Endothelial cell of umbilical vein (primary cell): ENCODE results near the gene TRPM7. TPM values are rescaled to one million over a fixed set of nuclear protein-coding genes. Genes with fewer than 3 reads are reported as not detected.

Experiments
- BruUV-seq: library from RNA; stranded (reverse); fragments of 400-500 nt; replicated peaks from 2 replicates; lab custom pipeline; 2021; lab: Mats Ljungman, UMichigan
- CTCF ChIA-PET: fragments of 300-600, 350-600 bp; sonication (Branson Sonifier 250); formaldehyde crosslinking; loops from one replicate; lab custom pipeline; 2021; ENCODE audit warnings: antibody characterized with exemption, inconsistent platforms; lab: Charles Lee
- POLR2A ChIA-PET: fragments of 300-600, 350-600 bp; sonication (Branson Sonifier 250); formaldehyde crosslinking; loops from one replicate; lab custom pipeline; 2021; ENCODE audit warnings: antibody characterized with exemption, inconsistent platforms; lab: Charles Lee
- DNase-seq: peaks from one replicate; pipeline ENCODE4 v3.0.0-alpha.2; 2011; ENCODE audit warnings: low read depth, low spot score
- FAIRE-seq: peaks from 2 replicates; lab custom pipeline; 2011; peaks lifted over from hg19 to GRCh38; lab: Jason Lieb, UNC
- H2AFZ ChIP-seq: 2 replicates; pipeline ENCODE4 v1.6.0; 2012; ENCODE audit warnings: low read depth, low read length, control low read depth, inconsistent platforms
- H3K27ac ChIP-seq: 2 replicates; pipeline ENCODE4 v1.5.1; 2011; ENCODE audit warnings: low read depth, mild to moderate bottlenecking, control low read depth, low read length, moderate library complexity; ENCODE audit not compliant: insufficient read depth
- H3K27me3 ChIP-seq, 2 experiments: 2 replicates each; pipeline versions ENCODE4 v1.6.0 to v1.6.1; 2011; ENCODE audit warnings: low read length in 2 of 2, mixed read lengths in 1 of 2; ENCODE audit not compliant: control insufficient read depth in 2 of 2, insufficient read depth in 2 of 2
- H3K36me3 ChIP-seq, 2 experiments: 2 replicates in 1 of 2; 3 replicates in 1 of 2; pipeline ENCODE4 v1.5.1; 2011; ENCODE audit warnings: low read length in 2 of 2, mild to moderate bottlenecking in 1 of 2, moderate library complexity in 1 of 2; ENCODE audit not compliant: control insufficient read depth in 2 of 2, insufficient read depth in 2 of 2; ENCODE audit errors: extremely low read depth in 1 of 2
- H3K4me1 ChIP-seq: 3 replicates; pipeline ENCODE4 v1.5.1; 2011; ENCODE audit warnings: mild to moderate bottlenecking, low read length; ENCODE audit not compliant: control insufficient read depth, insufficient read depth; ENCODE audit errors: extremely low read depth
- H3K4me2 ChIP-seq: 2 replicates; pipeline ENCODE4 v1.6.1; 2011; ENCODE audit warnings: low read length, control low read depth, mixed read lengths; ENCODE audit not compliant: insufficient read depth
- H3K4me3 ChIP-seq, 3 experiments: fragments of 200-600 bp in 1 of 3; sonication (generic), shearing (Covaris generic) in 1 of 3; replicated peaks in 1 of 3; 2 replicates each; pipeline ENCODE4 v1.5.1; 2011 to 2016; ENCODE audit warnings: control low read depth in 3 of 3, low read length in 3 of 3, mild to moderate bottlenecking in 2 of 3, inconsistent platforms in 1 of 3, low read depth in 1 of 3, moderate library complexity in 1 of 3; ENCODE audit not compliant: insufficient read depth in 1 of 3
- H3K79me2 ChIP-seq: 2 replicates; pipeline ENCODE4 v1.6.0; 2012; ENCODE audit warnings: low read length, inconsistent platforms; ENCODE audit not compliant: control insufficient read depth, insufficient read depth
- H3K9ac ChIP-seq: replicated peaks from 2 replicates; pipeline ENCODE3; 2011; ENCODE audit warnings: low read length, control low read depth; ENCODE audit not compliant: insufficient read depth; ENCODE audit errors: extremely low read depth
- H3K9me1 ChIP-seq: replicated peaks from 3 replicates; pipeline ENCODE4 v1.6.0; 2011; ENCODE audit warnings: mild to moderate bottlenecking, low read length; ENCODE audit not compliant: control insufficient read depth, insufficient read depth; ENCODE audit errors: extremely low read depth
- H3K9me3 ChIP-seq: replicated peaks from 2 replicates; pipeline ENCODE4 v1.5.1; 2012; ENCODE audit warnings: low read length, inconsistent platforms; ENCODE audit not compliant: control insufficient read depth, insufficient read depth
- H4K20me1 ChIP-seq: replicated peaks from 2 replicates; pipeline ENCODE3; 2011; ENCODE audit warnings: mild to moderate bottlenecking, low read length; ENCODE audit not compliant: control insufficient read depth, insufficient read depth; ENCODE audit errors: extremely low read depth
- EZH2 ChIP-seq: IDR thresholded peaks from 2 replicates; pipeline ENCODE4 v1.6.1; 2012; ENCODE audit warnings: borderline replicate concordance, low read depth, mild to moderate bottlenecking, moderate library complexity, low read length, inconsistent platforms; ENCODE audit not compliant: severe bottlenecking
- FOS ChIP-seq: IDR thresholded peaks from 2 replicates; pipeline ENCODE4 v1.6.1; 2011; ENCODE audit warnings: mild to moderate bottlenecking, low read length, moderate library complexity, borderline replicate concordance; ENCODE audit not compliant: insufficient read depth
- GATA2 ChIP-seq: IDR thresholded peaks from 2 replicates; pipeline ENCODE4 v1.7.0; 2011; ENCODE audit warnings: low read depth, mild to moderate bottlenecking, moderate library complexity, mixed read lengths, low read length; ENCODE audit not compliant: insufficient read length, insufficient read depth
- JUN ChIP-seq: IDR thresholded peaks from 2 replicates; pipeline ENCODE4 v1.6.1; 2011; ENCODE audit warnings: borderline replicate concordance, low read depth; ENCODE audit not compliant: insufficient read length, insufficient read depth
- MYC ChIP-seq: IDR thresholded peaks from one replicate; pipeline ENCODE4 v1.6.1; 2011; ENCODE audit warnings: mild to moderate bottlenecking, low read depth, low read length
- POLR2A ChIP-seq: IDR thresholded peaks from 2 replicates; pipeline ENCODE4 v1.6.1; 2012; ENCODE audit warnings: low read depth, mild to moderate bottlenecking, control low read depth, low read length
- POLR2AphosphoS5 ChIP-seq: IDR thresholded peaks from 2 replicates; pipeline ENCODE4 v1.6.1; 2012; ENCODE audit warnings: low read depth, mild to moderate bottlenecking, control low read depth, low read length, moderate library complexity; ENCODE audit not compliant: insufficient read depth
- dilution Hi-C: fragments of 300-500 bp; cut with MboI; formaldehyde crosslinking; loops from one replicate; pipeline ENCODE4 v1.15.0; 2019; ENCODE audit warnings: low sequenced_read_pairs; ENCODE audit not compliant: extremely low pct_ligation_motif_present
- intact Hi-C: fragments of 100-400 bp; cut with micrococcal nuclease; formaldehyde crosslinking; loops from one replicate; pipeline ENCODE4 v1.10.0; 2022
- polyA plus RNA-seq, 4 experiments: library from polyadenylated mRNA; depleted of rRNA in 3 of 4; stranded (reverse) in 3 of 4; unstranded in 1 of 4; fragments of >200 nt; gene quantifications; 2 replicates each; pipeline versions ENCODE4 v1.2.1 to v1.2.3, GENCODE V29; 2011 to 2012; ENCODE audit warnings: missing spikeins in 1 of 4
- total RNA-seq: library from RNA; stranded (reverse); gene quantifications from 2 replicates; pipeline ENCODE4 v1.2.3, GENCODE V29; 2021
- TF ChIP-seq, protein P1 (sequence below): IDR thresholded peaks from 2 replicates; pipeline ENCODE4 v1.6.1; 2011; ENCODE audit not compliant: insufficient read depth, insufficient read length
- TF ChIP-seq, protein P2 (sequence below), 2 donors: IDR thresholded peaks; 1 replicate in 1 of 2; 2 replicates in 1 of 2; pipeline ENCODE4 v1.5.1; 2011; ENCODE audit warnings: low read length in 2 of 2, mild to moderate bottlenecking in 2 of 2, moderate library complexity in 2 of 2, control low read depth in 1 of 2, inconsistent platforms in 1 of 2, low read depth in 1 of 2; ENCODE audit not compliant: insufficient read depth in 1 of 2; ENCODE audit errors: extremely low read depth in 1 of 2

Gene TRPM7
- total and polyA plus RNA-seq, 2 donors (not counting 3 experiments of a cell fraction or from before 2014, with no cell fraction given) = 6.4 to 34.8 TPM

DNA sequence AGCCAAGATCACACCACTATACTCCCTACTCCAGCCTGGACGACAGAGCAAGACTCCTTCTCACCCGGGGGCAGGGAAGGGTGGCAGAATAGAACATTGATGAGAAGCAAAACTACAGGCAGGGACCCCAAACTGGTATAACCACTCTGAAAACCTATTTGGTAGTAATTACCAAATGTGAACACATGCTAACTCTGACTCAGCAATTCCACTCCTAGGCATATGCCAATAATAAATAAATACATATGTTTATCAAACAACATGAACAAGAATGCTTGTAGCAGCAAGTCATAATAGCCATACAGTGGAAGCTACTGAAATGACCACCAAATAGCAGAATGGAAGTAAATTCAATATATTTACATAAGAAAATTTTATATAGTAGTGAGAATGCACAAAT is 109.1 kb downstream of the TRPM7 start:
- dilution Hi-C loops (no loop called here), intact Hi-C loops (no loop called here)
- no TSS peak for BruUV-seq

More for the DNA sequence above, 109.1 kb downstream of the TRPM7 start:
- no peak overlapping the region for H3K9ac ChIP-seq
- CTCF ChIA-PET = no interaction called here
- H3K79me2 ChIP-seq = no peaks in the 10 kb centered on the region
- no peak overlapping the region for H3K4me2 ChIP-seq
- no peaks in the 10 kb centered on the region for H3K9me3 ChIP-seq
- no peak overlapping the region for H3K27ac ChIP-seq
- POLR2A ChIA-PET = no interaction called here
- no peaks in the 10 kb centered on the region for H3K9me1 ChIP-seq
- no peak for DNase-seq
- peaks cover 6 to 26% of the 10 kb centered on the region in 2 experiments for H3K36me3 ChIP-seq
- no peak for FAIRE-seq
- H3K27me3 ChIP-seq = no peaks in the 10 kb centered on the region
- no peaks in the 10 kb centered on the region for H4K20me1 ChIP-seq
- TF ChIP-seq EZH2 = no peak
- TF ChIP-seq POLR2AphosphoS5 = no peak
- no peak for TF ChIP-seq POLR2A
- TF ChIP-seq FOS = no peak
- TF ChIP-seq MYC = no peak
- TF ChIP-seq, protein P1, sequence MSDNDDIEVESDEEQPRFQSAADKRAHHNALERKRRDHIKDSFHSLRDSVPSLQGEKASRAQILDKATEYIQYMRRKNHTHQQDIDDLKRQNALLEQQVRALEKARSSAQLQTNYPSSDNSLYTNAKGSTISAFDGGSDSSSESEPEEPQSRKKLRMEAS = no peak
- TF ChIP-seq GATA2 = no peak
- no peak for TF ChIP-seq JUN
- TF ChIP-seq, protein P2, sequence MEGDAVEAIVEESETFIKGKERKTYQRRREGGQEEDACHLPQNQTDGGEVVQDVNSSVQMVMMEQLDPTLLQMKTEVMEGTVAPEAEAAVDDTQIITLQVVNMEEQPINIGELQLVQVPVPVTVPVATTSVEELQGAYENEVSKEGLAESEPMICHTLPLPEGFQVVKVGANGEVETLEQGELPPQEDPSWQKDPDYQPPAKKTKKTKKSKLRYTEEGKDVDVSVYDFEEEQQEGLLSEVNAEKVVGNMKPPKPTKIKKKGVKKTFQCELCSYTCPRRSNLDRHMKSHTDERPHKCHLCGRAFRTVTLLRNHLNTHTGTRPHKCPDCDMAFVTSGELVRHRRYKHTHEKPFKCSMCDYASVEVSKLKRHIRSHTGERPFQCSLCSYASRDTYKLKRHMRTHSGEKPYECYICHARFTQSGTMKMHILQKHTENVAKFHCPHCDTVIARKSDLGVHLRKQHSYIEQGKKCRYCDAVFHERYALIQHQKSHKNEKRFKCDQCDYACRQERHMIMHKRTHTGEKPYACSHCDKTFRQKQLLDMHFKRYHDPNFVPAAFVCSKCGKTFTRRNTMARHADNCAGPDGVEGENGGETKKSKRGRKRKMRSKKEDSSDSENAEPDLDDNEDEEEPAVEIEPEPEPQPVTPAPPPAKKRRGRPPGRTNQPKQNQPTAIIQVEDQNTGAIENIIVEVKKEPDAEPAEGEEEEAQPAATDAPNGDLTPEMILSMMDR (IDR thresholded peaks at IDR 0.05; ENCODE audit: extremely low read depth in 1 of 2, insufficient read depth in 1 of 2, low read depth in 1 of 2, low read length in 2 of 2) = no peak
- H3K4me3 ChIP-seq = no peak overlapping the region
- no peaks in the 10 kb centered on the region for H3K4me1 ChIP-seq
- H2AFZ ChIP-seq = no peak overlapping the region
